Sigmoid colon (tissue), 7 donors: ENCODE data around the gene ICAM3. TPM values are rescaled to one million over a fixed set of nuclear protein-coding genes. Genes with fewer than 3 reads are reported as not detected.
A peak's percentile ranks its signal among the peaks of the same experiment; 100 is the strongest.
"Not testable (repeated sequence)": the region's sequence is repeated elsewhere in the genome, so short reads cannot be mapped to it uniquely, and the experiment has no call there.

ENCODE experiments used
- DNase-seq: peaks from one replicate; pipeline ENCODE4 v3.0.0-alpha.2; 2019
- H3K27ac ChIP-seq, 4 donors: fragments of 200-600 bp; sonication (generic); one replicate each; pipeline ENCODE4 v1.5.1; 2016 to 2019; ENCODE audit warnings: mild to moderate bottlenecking in 1 of 4
- H3K27me3 ChIP-seq, 3 donors: fragments of 200-600 bp; sonication (generic); one replicate each; pipeline ENCODE4 v1.5.1; 2019; ENCODE audit warnings: mild to moderate bottlenecking in 1 of 3
- H3K36me3 ChIP-seq, 4 donors: fragments of 200-600 bp; sonication (generic); one replicate each; pipeline ENCODE4 v1.5.1; 2016 to 2019
- H3K4me1 ChIP-seq, 4 donors: fragments of 200-600 bp; sonication (generic); one replicate each; pipeline ENCODE4 v1.5.1; 2017 to 2019
- H3K4me3 ChIP-seq, 4 donors: fragments of 200-600 bp; sonication (generic); one replicate each; pipeline ENCODE4 v1.5.1; 2017 to 2019; ENCODE audit warnings: mild to moderate bottlenecking in 2 of 4, moderate library complexity in 1 of 4
- H3K9me3 ChIP-seq, 4 donors: fragments of 200-600 bp in 3 of 4; sonication (generic) in 3 of 4; one replicate each; pipeline versions ENCODE4 v1.5.1 to v1.6.1; 2013 to 2019
- EP300 ChIP-seq, 4 donors: sonication (generic); formaldehyde crosslinking; IDR thresholded peaks; one replicate each; pipeline ENCODE4 v1.6.1; 2017; ENCODE audit warnings: antibody characterized with exemption in 4 of 4
- POLR2A ChIP-seq, 2 donors: fragments of 450-650 bp; IDR thresholded peaks; one replicate each; pipeline ENCODE4 v1.6.1; 2016; ENCODE audit warnings: antibody characterized with exemption in 2 of 2, mild to moderate bottlenecking in 2 of 2, moderate library complexity in 2 of 2
- POLR2AphosphoS5 ChIP-seq, 4 donors: sonication (generic); formaldehyde crosslinking; IDR thresholded peaks; one replicate each; pipeline ENCODE4 v1.6.1; 2017; ENCODE audit warnings: antibody characterized with exemption in 4 of 4
- WGBS, 2 donors: extraction: QIAGEN DNeasy Blood & Tissue Kit; methylation state at CpG; one replicate each; pipeline ENCODE4 v1.1.7; 2013; 5-methylcytosine and 5-hydroxymethylcytosine counted together
- intact Hi-C: fragments of 100-400 bp; cut with DNase I; formaldehyde crosslinking; loops from one replicate; pipeline ENCODE4 v1.15.1; 2023
- polyA plus RNA-seq, 3 donors: library from polyadenylated mRNA; stranded (reverse); fragments of 200-250 nt; gene quantifications; one replicate each; pipeline ENCODE4 v1.2.3, GENCODE V29; 2013
- total RNA-seq, 4 donors: library from RNA; depleted of rRNA; stranded (reverse); fragments of >200 nt; gene quantifications; one replicate each; pipeline ENCODE4 v1.1.0, GENCODE V29; 2016
- TF ChIP-seq, protein P1 (sequence below), 4 experiments: fragments of 450-650 bp in 3 of 4; fragments of 200-600 bp in 1 of 4; IDR thresholded peaks; one replicate each; pipeline ENCODE4 v1.5.1; 2016 to 2019; ENCODE audit warnings: antibody characterized with exemption in 4 of 4, mild to moderate bottlenecking in 3 of 4, moderate library complexity in 2 of 4
- donor health status: healthy with polysubstance abuse.
- donor health status: Bipolar disorder and iron deficiency.
- donor health status: healthy.

Gene ICAM3
- total and polyA plus RNA-seq, 7 donors = 1.9 to 45.2 (median 4.2) TPM

- intact Hi-C loops = loop anchor here (2.0 to 10.0 kb wide), 3 partner anchors 47 to 445 kb away; partner anchors contain the start of genes MRPL4, OLFM2 and RAVER1
- Histone ChIP-seq H3K36me3 (peaks cover 0 to 27% (median 7%) of the 10 kb centered on the region in 4 donors), H3K4me1 (peaks cover 0 to 14% (median 12%) of the 10 kb centered on the region in 4 donors), H3K27me3 (no peaks in the 10 kb centered on the region), H3K27ac (peak overlapping the region; percentile 79 to 87 (median 86)), H3K9me3 (no peaks in the 10 kb centered on the region), H3K4me3 (peak overlapping the region; percentile 67 to 97 (median 88))
- DNase-seq = no peak
- WGBS, 2 donors = 1% methylated on average over 10 of the region's 10 CpGs
- TF ChIP-seq, protein P1, sequence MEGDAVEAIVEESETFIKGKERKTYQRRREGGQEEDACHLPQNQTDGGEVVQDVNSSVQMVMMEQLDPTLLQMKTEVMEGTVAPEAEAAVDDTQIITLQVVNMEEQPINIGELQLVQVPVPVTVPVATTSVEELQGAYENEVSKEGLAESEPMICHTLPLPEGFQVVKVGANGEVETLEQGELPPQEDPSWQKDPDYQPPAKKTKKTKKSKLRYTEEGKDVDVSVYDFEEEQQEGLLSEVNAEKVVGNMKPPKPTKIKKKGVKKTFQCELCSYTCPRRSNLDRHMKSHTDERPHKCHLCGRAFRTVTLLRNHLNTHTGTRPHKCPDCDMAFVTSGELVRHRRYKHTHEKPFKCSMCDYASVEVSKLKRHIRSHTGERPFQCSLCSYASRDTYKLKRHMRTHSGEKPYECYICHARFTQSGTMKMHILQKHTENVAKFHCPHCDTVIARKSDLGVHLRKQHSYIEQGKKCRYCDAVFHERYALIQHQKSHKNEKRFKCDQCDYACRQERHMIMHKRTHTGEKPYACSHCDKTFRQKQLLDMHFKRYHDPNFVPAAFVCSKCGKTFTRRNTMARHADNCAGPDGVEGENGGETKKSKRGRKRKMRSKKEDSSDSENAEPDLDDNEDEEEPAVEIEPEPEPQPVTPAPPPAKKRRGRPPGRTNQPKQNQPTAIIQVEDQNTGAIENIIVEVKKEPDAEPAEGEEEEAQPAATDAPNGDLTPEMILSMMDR (IDR thresholded peaks at IDR 0.05) = no peak
- TF ChIP-seq POLR2A (IDR thresholded peaks at IDR 0.05) = no peak
- no peak for TF ChIP-seq POLR2AphosphoS5 (IDR thresholded peaks at IDR 0.05)
- no peak for TF ChIP-seq EP300 (IDR thresholded peaks at IDR 0.05)
These were observed 40.5 kb upstream of the ICAM3 start for GRCh38 chr19:10379880-10380312.

DNA sequence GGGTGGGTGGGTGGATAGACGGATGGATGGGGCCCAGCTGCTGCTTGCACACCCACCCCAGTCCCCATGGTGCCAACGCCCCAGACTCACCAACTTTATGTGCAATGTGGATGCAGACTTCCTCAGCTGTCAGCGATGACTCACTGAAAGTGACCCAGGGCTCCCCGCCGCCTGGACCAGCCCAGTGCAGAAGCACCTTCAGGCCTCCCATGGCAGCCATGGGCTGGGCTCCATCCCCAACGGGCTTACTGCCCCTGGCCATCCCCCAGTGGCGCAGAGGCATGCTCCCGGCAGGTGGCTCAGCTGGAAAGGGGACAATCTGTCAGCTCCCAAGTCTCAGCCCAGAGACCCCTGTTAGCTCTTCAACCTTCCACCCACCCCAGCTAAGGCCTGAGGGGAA, 38.7 kb upstream of the ICAM3 start:
- Histone ChIP-seq H3K9me3 (no peaks in the 10 kb centered on the region), H3K36me3 (peaks cover 0 to 31% (median 7%) of the 10 kb centered on the region in 4 donors), H3K4me3 (no peak overlapping the region), H3K4me1 (peaks cover 0 to 14% (median 12%) of the 10 kb centered on the region in 4 donors), H3K27me3 (no peaks in the 10 kb centered on the region), H3K27ac (no peak overlapping the region)
- DNase-seq = no peak
- intact Hi-C loops = no loop called here
- WGBS, 2 donors = 93 to 97% methylated on average over 8 of the region's 8 CpGs
- TF ChIP-seq POLR2AphosphoS5 (IDR thresholded peaks at IDR 0.05) = no peak
- TF ChIP-seq EP300 (IDR thresholded peaks at IDR 0.05) = no peak

GRCh38 chr19:10377140-10377640, 37.8 kb upstream of the ICAM3 start:
- WGBS, 2 donors = 97% methylated on average over 2 of the region's 2 CpGs

GRCh38 chr19:10374931-10375330, 35.5 kb upstream of the ICAM3 start:
- peaks cover 0 to 51% (median 11%) of the 10 kb centered on the region in 4 donors for H3K36me3 ChIP-seq
- intact Hi-C loops = no loop called here
- H3K27me3 ChIP-seq = no peaks in the 10 kb centered on the region
- no peak for DNase-seq
- no peak overlapping the region for H3K27ac ChIP-seq
- 82 to 86% methylated on average over 5 of the region's 5 CpGs for WGBS, 2 donors
- H3K4me1 ChIP-seq = peaks cover 0 to 12% (median 7%) of the 10 kb centered on the region in 4 donors
- TF ChIP-seq POLR2A (IDR thresholded peaks at IDR 0.05) (no peak), POLR2AphosphoS5 (IDR thresholded peaks at IDR 0.05) (no peak), EP300 (IDR thresholded peaks at IDR 0.05) (no peak)
- TF ChIP-seq, protein P1 (IDR thresholded peaks at IDR 0.05) = no peak
- H3K4me3 ChIP-seq = no peak overlapping the region
- H3K9me3 ChIP-seq = no peaks in the 10 kb centered on the region

More at GRCh38 chr19:10377140-10377640, 37.8 kb upstream of the ICAM3 start:
- H3K27ac ChIP-seq, intact Hi-C loops, H3K4me3 ChIP-seq, H3K27me3 ChIP-seq, DNase-seq, H3K9me3 ChIP-seq: not testable (repeated sequence)
- peaks cover 0 to 36% (median 8%) of the 10 kb centered on the region in 4 donors for H3K36me3 ChIP-seq
- peaks cover 0 to 14% (median 12%) of the 10 kb centered on the region in 4 donors for H3K4me1 ChIP-seq

- no peaks in the 10 kb centered on the region for H3K9me3 ChIP-seq
- no peak overlapping the region for H3K4me3 ChIP-seq
- H3K36me3 ChIP-seq = peaks cover 4 to 61% (median 14%) of the 10 kb centered on the region in 4 donors
- TF ChIP-seq EP300 (IDR thresholded peaks at IDR 0.05) (no peak), POLR2A (IDR thresholded peaks at IDR 0.05) (no peak), POLR2AphosphoS5 (IDR thresholded peaks at IDR 0.05) (no peak)
- TF ChIP-seq, protein P1 (IDR thresholded peaks at IDR 0.05) = no peak
- H3K4me1 ChIP-seq = no peaks in the 10 kb centered on the region
- intact Hi-C loops = no loop called here
- no peak for DNase-seq
- 90 to 96% methylated on average over 3 of the region's 3 CpGs for WGBS, 2 donors
- no peaks in the 10 kb centered on the region for H3K27me3 ChIP-seq
- H3K27ac ChIP-seq = no peak overlapping the region
These were observed 33.3 kb upstream of the ICAM3 start for GRCh38 chr19:10372690-10373089.
